Measurements from ENCODE around the gene INF2.

INF2 gene

DNA sequence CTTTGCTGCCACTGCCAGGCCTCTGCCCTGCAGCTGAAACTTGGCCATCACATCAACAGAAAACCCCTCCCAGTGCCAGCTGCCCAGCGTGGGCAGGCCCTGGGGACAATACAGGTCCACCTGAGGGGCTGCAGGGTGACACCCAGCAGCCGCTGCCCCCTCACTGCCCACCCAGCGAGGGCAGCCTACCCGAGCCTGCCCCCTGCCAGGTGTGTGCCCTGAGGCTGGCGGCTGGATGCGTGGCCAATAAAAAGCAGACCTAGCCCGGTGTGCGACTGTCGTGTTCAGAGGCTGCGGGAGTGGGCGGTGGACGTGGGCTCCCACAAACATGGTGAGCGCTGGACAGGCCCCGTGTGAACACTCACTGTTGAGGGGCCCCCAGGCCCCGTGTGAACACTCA, 29.9 kb downstream of the INF2 start:
- Histone ChIP-seq H4K20me1 (ENCODE audit: insufficient read depth) (no peaks in the 10 kb centered on the region), H3K79me2 (ENCODE audit: insufficient read depth, low read depth) (no peaks in the 10 kb centered on the region), H3K4me2 (no peak overlapping the region), H3K4me1 (ENCODE audit: low read depth, poor library complexity, severe bottlenecking) (no peaks in the 10 kb centered on the region), H2AFZ (ENCODE audit: low read depth) (no peak overlapping the region), H3K27me3 (ENCODE audit: insufficient read depth, low read depth) (no peaks in the 10 kb centered on the region), H3K9ac (no peak overlapping the region), H3K36me3 (ENCODE audit: insufficient read depth) (no peaks in the 10 kb centered on the region), H3K4me3 (IDR thresholded peaks at IDR 0.05; ENCODE audit: insufficient read depth, low read depth, low read length) (no peak overlapping the region), H3K27ac (no peak overlapping the region)
- TF ChIP-seq, protein P1, sequence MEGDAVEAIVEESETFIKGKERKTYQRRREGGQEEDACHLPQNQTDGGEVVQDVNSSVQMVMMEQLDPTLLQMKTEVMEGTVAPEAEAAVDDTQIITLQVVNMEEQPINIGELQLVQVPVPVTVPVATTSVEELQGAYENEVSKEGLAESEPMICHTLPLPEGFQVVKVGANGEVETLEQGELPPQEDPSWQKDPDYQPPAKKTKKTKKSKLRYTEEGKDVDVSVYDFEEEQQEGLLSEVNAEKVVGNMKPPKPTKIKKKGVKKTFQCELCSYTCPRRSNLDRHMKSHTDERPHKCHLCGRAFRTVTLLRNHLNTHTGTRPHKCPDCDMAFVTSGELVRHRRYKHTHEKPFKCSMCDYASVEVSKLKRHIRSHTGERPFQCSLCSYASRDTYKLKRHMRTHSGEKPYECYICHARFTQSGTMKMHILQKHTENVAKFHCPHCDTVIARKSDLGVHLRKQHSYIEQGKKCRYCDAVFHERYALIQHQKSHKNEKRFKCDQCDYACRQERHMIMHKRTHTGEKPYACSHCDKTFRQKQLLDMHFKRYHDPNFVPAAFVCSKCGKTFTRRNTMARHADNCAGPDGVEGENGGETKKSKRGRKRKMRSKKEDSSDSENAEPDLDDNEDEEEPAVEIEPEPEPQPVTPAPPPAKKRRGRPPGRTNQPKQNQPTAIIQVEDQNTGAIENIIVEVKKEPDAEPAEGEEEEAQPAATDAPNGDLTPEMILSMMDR (conservative IDR thresholded peaks at IDR 0.05; ENCODE audit: low read depth, low read length) = no peak

DNA sequence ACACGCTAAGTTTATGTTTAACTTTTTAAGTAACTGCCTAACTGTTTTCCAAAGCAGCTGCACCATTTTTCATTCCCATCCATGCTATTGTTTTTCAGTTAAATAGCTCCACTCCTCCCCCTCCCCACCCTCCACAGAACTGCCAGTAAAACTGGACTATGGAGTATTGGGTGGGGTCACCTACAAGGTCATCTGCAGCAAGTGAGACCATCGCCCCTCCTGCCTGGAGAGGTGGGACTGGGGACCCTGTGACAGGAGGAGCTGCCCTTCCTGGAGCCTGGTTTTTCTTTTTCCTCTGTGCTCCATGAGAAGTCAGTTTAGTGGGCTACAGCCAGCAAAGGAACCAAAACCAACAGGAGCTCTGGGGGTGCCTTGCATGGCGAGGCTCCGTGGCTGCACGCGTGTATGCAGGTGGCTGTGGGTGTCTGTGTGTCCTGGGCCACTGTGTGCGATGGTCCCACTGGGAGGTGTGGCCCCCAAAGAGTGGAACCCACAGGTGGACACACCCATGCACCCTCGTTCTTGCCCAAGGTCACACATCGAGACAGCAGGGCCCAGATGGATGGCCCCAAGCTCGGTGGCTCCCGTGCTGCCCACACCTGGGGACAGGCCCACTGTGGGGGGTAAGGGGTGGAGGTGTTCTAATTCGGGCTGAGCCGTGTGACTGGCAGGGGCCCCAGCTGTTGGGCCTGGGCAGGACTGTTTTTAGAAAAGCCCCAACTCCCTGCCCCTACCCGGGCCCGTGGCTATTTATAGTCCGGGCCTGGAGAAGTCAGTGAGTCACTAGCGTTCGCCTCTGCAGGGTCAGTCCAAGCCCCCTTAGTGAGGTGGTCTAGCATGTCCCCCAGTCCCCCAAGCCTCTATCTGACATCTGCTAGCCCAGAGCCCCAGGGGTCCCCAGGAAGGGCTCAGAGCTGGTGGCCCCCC, 32.4 kb downstream of the INF2 start:
- no peak overlapping the region for H3K9ac ChIP-seq
- H3K4me2 ChIP-seq = no peak overlapping the region
- H3K27me3 ChIP-seq (ENCODE audit: insufficient read depth, low read depth) = peaks cover 6% of the 10 kb centered on the region; the same call in 1 of the 2 replicates
- no peaks in the 10 kb centered on the region for H3K79me2 ChIP-seq (ENCODE audit: insufficient read depth, low read depth)
- TF ChIP-seq, protein P1 (conservative IDR thresholded peaks at IDR 0.05; ENCODE audit: low read depth, low read length) = no peak
- H3K36me3 ChIP-seq (ENCODE audit: insufficient read depth) = no peaks in the 10 kb centered on the region
- H2AFZ ChIP-seq (ENCODE audit: low read depth) = no peak overlapping the region
- H3K27ac ChIP-seq = no peak overlapping the region
- no peak overlapping the region for H3K4me3 ChIP-seq (IDR thresholded peaks at IDR 0.05; ENCODE audit: insufficient read depth, low read depth, low read length)
- no peaks in the 10 kb centered on the region for H4K20me1 ChIP-seq (ENCODE audit: insufficient read depth)
- no peaks in the 10 kb centered on the region for H3K4me1 ChIP-seq (ENCODE audit: low read depth, poor library complexity, severe bottlenecking)

DNA sequence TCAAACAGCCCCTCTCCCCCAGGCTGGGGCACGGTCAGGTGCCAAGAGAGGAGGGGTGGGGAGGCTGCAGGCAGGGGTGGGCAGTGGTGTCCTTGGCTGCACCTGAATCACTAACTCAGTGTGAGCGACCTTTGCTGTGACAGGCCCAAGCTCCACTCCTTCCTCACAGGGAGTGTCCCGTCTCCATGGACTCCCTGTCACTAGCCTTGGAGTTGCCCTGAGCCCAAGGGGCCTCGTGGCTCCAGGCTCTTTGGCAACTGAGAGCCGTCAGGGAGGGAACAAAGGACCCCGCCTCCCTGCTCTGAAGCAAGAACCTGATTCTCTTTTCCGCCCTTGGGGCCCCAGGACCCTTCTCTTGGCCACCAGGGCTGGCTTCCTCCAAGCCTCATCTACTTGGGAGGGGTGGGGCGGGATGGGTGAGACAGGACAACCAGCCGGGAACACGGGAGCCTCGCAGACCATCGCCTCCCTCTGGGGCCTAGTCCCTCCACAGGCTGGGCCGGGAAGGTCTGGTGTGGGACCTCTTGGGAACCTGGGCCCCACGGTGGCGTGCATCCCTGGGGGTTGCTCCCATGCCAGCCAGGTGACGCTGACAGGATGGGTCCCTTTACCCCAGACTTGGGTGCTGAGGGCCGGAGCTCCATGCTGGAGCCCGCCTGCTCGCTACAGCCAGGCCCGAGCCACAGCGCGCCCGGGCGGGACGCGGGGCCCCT, 33.7 kb downstream of the INF2 start:
- Histone ChIP-seq H2AFZ (ENCODE audit: low read depth) (no peak overlapping the region; the same call in 1 of the 2 replicates), H3K4me3 (IDR thresholded peaks at IDR 0.05; ENCODE audit: insufficient read depth, low read depth, low read length) (no peak overlapping the region), H3K4me1 (ENCODE audit: low read depth, poor library complexity, severe bottlenecking) (no peaks in the 10 kb centered on the region)

DNA sequence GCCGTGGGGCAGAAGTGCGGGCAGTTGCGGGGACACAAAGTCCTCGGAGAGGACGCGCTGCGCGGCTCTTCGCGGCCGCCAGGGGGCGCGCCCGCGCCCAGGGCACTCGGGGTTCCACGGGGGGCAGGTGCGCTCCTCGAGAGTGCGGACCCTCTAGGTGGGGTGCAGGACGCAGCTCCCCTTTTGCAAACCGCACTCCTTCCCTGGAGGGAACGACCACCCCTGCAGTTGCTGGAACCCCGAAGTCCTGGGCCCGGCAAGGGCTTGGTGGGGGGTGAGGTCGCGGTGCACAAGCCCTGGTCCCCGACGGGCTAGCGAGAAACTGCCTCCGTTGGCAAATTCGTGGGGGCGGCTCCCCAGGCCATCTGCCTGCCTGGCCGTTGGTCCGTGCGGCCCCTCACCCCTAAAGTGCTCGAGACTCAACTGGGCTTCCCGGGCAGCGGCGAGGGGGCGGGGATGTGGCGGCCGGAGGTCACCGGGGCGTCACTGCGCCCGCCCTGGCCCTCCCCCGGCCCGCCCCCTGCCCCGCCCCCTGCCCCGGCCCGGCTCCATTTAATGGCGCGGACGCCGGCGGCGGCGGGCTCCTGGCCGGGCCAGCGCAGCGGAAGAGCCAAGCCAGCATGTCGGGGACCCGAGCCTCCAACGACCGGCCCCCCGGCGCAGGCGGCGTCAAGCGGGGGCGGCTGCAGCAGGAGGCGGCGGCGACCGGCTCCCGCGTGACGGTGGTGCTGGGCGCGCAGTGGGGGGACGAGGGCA, 34.4 kb downstream of the INF2 start, which contains the start of gene ADSS1:
ADSS1 (plus strand) TSS at position 579 of the 756 bp plus-strand sequence; CDS start at position 621, 42 bp downstream.
- H2AFZ ChIP-seq (ENCODE audit: low read depth) = peak within 1 kb of the TSS; percentile 61

More for the DNA sequence above, 33.7 kb downstream of the INF2 start:
- H3K27me3 ChIP-seq (ENCODE audit: insufficient read depth, low read depth) = peaks cover 6% of the 10 kb centered on the region; the same call in 1 of the 2 replicates
- H4K20me1 ChIP-seq (ENCODE audit: insufficient read depth) = no peaks in the 10 kb centered on the region
- TF ChIP-seq, protein P1 (conservative IDR thresholded peaks at IDR 0.05; ENCODE audit: low read depth, low read length) = no peak
- H3K4me2 ChIP-seq = no peak overlapping the region
- no peaks in the 10 kb centered on the region for H3K79me2 ChIP-seq (ENCODE audit: insufficient read depth, low read depth)
- no peaks in the 10 kb centered on the region for H3K36me3 ChIP-seq (ENCODE audit: insufficient read depth)
- H3K9ac ChIP-seq = no peak overlapping the region
- H3K27ac ChIP-seq = no peak overlapping the region

More for the DNA sequence above, 34.4 kb downstream of the INF2 start, which contains the start of gene ADSS1:
- peaks cover 7% of the 10 kb centered on the region; the same call in 1 of the 2 replicates for H3K27me3 ChIP-seq (ENCODE audit: insufficient read depth, low read depth)
- no peak within 1 kb of the TSS for H3K4me2 ChIP-seq
- TF ChIP-seq, protein P1 (conservative IDR thresholded peaks at IDR 0.05; ENCODE audit: low read depth, low read length) = peak; percentile 70
- no peaks in the 10 kb centered on the region for H3K36me3 ChIP-seq (ENCODE audit: insufficient read depth)
- no peaks in the 10 kb centered on the region for H4K20me1 ChIP-seq (ENCODE audit: insufficient read depth)
- H3K9ac ChIP-seq = no peak within 1 kb of the TSS
- no peak within 1 kb of the TSS for H3K4me3 ChIP-seq (IDR thresholded peaks at IDR 0.05; ENCODE audit: insufficient read depth, low read depth, low read length)
- H3K4me1 ChIP-seq (ENCODE audit: low read depth, poor library complexity, severe bottlenecking) = no peaks in the 10 kb centered on the region
- H3K79me2 ChIP-seq (ENCODE audit: insufficient read depth, low read depth) = no peaks in the 10 kb centered on the region
- no peak within 1 kb of the TSS for H3K27ac ChIP-seq
